RWPE2 (cell line): ENCODE measurements around the gene GAGE12E.
A peak's percentile ranks its signal among the peaks of the same experiment; 100 is the strongest.
"Not testable (repeated sequence)": the region's sequence is repeated elsewhere in the genome, so short reads cannot be mapped to it uniquely, and the experiment has no call there.

Experiments used
- ATAC-seq: fragments of 200-7000 bp; cut with Tn5 transposase; 3 replicates; pipeline ENCODE4 v1.9.1; 2021; ENCODE audit warnings: low read depth
- DNase-seq: peaks from one replicate; pipeline ENCODE4 v3.0.0-alpha.2; 2020; ENCODE audit warnings: low spot score
- H3K27ac ChIP-seq: fragments of 450-650 bp; 2 replicates; pipeline ENCODE4 v1.5.1; 2017; ENCODE audit warnings: mild to moderate bottlenecking; ENCODE audit not compliant: poor library complexity, severe bottlenecking
- H3K27me3 ChIP-seq: fragments of 250-450 bp; sonication (Bioruptor Pico); 2 replicates; pipeline ENCODE4 v1.5.1; 2021; ENCODE audit warnings: mild to moderate bottlenecking, moderate library complexity; ENCODE audit not compliant: insufficient read depth, poor library complexity, severe bottlenecking
- H3K36me3 ChIP-seq: fragments of 250-450 bp; sonication (Bioruptor Pico); 2 replicates; pipeline ENCODE4 v1.5.1; 2020; ENCODE audit warnings: low read depth, mild to moderate bottlenecking, moderate library complexity
- H3K4me1 ChIP-seq: fragments of 250-450 bp; sonication (Bioruptor Pico); 2 replicates; pipeline ENCODE4 v1.5.1; 2021; ENCODE audit warnings: mild to moderate bottlenecking, moderate library complexity; ENCODE audit not compliant: insufficient read depth, poor library complexity, severe bottlenecking
- H3K4me3 ChIP-seq: fragments of 250-450 bp; sonication (Bioruptor Pico); 2 replicates; pipeline ENCODE4 v1.5.1; 2021; ENCODE audit warnings: mild to moderate bottlenecking, moderate library complexity; ENCODE audit not compliant: severe bottlenecking
- H3K9me3 ChIP-seq: fragments of 250-450 bp; sonication (Bioruptor Pico); 2 replicates; pipeline ENCODE4 v1.5.1; 2021; ENCODE audit warnings: mild to moderate bottlenecking, moderate library complexity; ENCODE audit not compliant: severe bottlenecking

GAGE12E gene, protein sequence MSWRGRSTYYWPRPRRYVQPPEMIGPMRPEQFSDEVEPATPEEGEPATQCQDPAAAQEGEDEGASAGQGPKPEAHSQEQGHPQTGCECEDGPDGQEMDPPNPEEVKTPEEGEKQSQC

DNA sequence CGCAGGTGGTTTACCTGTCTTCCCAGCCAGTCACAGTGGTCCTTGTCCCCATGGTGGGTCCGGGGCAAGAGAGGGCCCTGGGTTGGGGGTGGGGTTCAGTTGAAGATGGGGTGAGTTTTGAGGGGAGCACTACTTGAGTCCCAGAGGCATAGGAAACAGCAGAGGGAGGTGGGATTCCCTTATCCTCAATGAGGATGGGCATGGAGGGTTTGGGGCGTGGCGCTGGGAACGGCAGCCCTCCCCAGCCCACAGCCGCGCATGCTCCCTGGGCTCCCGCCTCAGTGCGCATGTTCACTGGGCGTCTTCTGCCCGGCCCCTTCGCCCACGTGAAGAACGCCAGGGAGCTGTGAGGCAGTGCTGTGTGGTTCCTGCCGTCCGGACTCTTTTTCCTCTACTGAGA is at the start of gene GAGE12E:
GAGE12E (plus strand) TSS at position 301 of the 400 bp plus-strand sequence. CDS start 1,155 bp downstream, outside the sequence.
- not testable (repeated sequence) for H3K27ac ChIP-seq, H3K27me3 ChIP-seq, DNase-seq, H3K36me3 ChIP-seq, H3K4me1 ChIP-seq, H3K4me3 ChIP-seq, H3K9me3 ChIP-seq, ATAC-seq

DNA sequence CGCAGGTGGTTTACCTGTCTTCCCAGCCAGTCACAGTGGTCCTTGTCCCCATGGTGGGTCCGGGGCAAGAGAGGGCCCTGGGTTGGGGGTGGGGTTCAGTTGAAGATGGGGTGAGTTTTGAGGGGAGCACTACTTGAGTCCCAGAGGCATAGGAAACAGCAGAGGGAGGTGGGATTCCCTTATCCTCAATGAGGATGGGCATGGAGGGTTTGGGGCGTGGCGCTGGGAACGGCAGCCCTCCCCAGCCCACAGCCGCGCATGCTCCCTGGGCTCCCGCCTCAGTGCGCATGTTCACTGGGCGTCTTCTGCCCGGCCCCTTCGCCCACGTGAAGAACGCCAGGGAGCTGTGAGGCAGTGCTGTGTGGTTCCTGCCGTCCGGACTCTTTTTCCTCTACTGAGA is 19.2 kb upstream of the GAGE12E start, which contains the start of gene GAGE12C:
GAGE12C (plus strand) TSS at position 301 of the 400 bp plus-strand sequence. CDS start 1,155 bp downstream, outside the sequence.
- H3K27ac ChIP-seq, H3K4me1 ChIP-seq, H3K9me3 ChIP-seq, H3K27me3 ChIP-seq, DNase-seq, ATAC-seq, H3K36me3 ChIP-seq, H3K4me3 ChIP-seq: not testable (repeated sequence)

DNA sequence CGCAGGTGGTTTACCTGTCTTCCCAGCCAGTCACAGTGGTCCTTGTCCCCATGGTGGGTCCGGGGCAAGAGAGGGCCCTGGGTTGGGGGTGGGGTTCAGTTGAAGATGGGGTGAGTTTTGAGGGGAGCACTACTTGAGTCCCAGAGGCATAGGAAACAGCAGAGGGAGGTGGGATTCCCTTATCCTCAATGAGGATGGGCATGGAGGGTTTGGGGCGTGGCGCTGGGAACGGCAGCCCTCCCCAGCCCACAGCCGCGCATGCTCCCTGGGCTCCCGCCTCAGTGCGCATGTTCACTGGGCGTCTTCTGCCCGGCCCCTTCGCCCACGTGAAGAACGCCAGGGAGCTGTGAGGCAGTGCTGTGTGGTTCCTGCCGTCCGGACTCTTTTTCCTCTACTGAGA is 9.7 kb upstream of the GAGE12E start, which contains the start of gene GAGE12D:
GAGE12D (plus strand) TSS at position 301 of the 400 bp plus-strand sequence. CDS start 1,155 bp downstream, outside the sequence.
- not testable (repeated sequence) for H3K4me3 ChIP-seq, DNase-seq, H3K9me3 ChIP-seq, ATAC-seq, H3K27me3 ChIP-seq, H3K27ac ChIP-seq, H3K4me1 ChIP-seq, H3K36me3 ChIP-seq

DNA sequence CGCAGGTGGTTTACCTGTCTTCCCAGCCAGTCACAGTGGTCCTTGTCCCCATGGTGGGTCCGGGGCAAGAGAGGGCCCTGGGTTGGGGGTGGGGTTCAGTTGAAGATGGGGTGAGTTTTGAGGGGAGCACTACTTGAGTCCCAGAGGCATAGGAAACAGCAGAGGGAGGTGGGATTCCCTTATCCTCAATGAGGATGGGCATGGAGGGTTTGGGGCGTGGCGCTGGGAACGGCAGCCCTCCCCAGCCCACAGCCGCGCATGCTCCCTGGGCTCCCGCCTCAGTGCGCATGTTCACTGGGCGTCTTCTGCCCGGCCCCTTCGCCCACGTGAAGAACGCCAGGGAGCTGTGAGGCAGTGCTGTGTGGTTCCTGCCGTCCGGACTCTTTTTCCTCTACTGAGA is 9.5 kb downstream of the GAGE12E start, which contains the start of gene GAGE12F:
GAGE12F (plus strand) TSS at position 301 of the 400 bp plus-strand sequence. CDS start 1,155 bp downstream, outside the sequence.
- not testable (repeated sequence) for H3K27me3 ChIP-seq, H3K36me3 ChIP-seq, H3K9me3 ChIP-seq, H3K4me3 ChIP-seq, DNase-seq, H3K4me1 ChIP-seq, H3K27ac ChIP-seq, ATAC-seq

DNA sequence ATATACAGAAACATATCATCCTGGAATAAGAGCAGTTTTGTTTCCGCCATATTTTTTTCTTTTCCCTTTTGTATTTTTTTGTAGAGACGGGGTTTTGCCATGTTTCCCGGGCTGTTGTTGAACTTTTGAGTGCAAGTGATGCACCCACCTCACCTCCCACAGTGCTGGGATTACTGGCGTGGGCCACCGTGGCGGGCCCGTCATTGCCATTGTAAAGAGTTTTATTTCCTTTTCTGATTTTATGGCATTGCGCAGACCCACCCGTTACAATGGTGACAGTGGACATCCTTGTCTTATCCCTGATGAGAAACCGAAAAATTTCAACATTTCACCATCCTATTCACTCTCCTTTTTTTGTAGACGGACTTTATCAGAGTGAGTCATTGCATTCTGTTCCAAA is 17.6 kb downstream of the GAGE12E start:
- DNase-seq, result peak; percentile 20
- not testable (repeated sequence) for H3K27ac ChIP-seq, H3K36me3 ChIP-seq, H3K27me3 ChIP-seq, H3K4me3 ChIP-seq, H3K4me1 ChIP-seq, ATAC-seq, H3K9me3 ChIP-seq

DNA sequence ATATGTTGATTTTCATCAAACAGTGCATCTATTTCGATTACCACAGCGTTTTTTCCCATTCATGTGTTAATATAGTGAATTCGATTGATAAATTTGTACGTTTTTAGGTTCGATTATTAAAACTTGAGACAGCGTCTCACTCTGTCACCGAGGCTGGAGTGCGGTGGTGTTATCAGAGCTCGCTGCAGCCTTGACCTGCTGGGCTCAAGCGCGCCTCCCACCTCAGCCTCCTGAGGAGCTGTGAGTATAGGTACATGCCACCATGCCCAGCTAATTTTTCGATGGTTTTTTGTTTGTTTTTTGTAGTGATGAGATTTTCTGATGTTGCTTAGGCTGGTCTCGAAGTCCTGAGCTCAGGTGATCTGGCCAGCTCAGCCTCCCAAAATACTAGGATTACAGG is 18.1 kb downstream of the GAGE12E start:
- not testable (repeated sequence) for H3K9me3 ChIP-seq, H3K4me3 ChIP-seq, H3K4me1 ChIP-seq, H3K36me3 ChIP-seq, ATAC-seq, H3K27me3 ChIP-seq, H3K27ac ChIP-seq
- DNase-seq, result peak; percentile 7

DNA sequence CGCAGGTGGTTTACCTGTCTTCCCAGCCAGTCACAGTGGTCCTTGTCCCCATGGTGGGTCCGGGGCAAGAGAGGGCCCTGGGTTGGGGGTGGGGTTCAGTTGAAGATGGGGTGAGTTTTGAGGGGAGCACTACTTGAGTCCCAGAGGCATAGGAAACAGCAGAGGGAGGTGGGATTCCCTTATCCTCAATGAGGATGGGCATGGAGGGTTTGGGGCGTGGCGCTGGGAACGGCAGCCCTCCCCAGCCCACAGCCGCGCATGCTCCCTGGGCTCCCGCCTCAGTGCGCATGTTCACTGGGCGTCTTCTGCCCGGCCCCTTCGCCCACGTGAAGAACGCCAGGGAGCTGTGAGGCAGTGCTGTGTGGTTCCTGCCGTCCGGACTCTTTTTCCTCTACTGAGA is 19.0 kb downstream of the GAGE12E start, which contains the start of gene GAGE12G:
GAGE12G (plus strand) TSS at position 301 of the 400 bp plus-strand sequence. CDS start 1,155 bp downstream, outside the sequence.
- ATAC-seq, H3K4me3 ChIP-seq, DNase-seq, H3K27me3 ChIP-seq, H3K4me1 ChIP-seq, H3K36me3 ChIP-seq, H3K27ac ChIP-seq, H3K9me3 ChIP-seq: not testable (repeated sequence)

DNA sequence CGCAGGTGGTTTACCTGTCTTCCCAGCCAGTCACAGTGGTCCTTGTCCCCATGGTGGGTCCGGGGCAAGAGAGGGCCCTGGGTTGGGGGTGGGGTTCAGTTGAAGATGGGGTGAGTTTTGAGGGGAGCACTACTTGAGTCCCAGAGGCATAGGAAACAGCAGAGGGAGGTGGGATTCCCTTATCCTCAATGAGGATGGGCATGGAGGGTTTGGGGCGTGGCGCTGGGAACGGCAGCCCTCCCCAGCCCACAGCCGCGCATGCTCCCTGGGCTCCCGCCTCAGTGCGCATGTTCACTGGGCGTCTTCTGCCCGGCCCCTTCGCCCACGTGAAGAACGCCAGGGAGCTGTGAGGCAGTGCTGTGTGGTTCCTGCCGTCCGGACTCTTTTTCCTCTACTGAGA is 28.6 kb downstream of the GAGE12E start, which contains the start of gene GAGE12H:
GAGE12H (plus strand) TSS at position 301 of the 400 bp plus-strand sequence. CDS start 1,155 bp downstream, outside the sequence.
- H3K27me3 ChIP-seq, H3K4me3 ChIP-seq, H3K36me3 ChIP-seq, H3K9me3 ChIP-seq, DNase-seq, ATAC-seq, H3K4me1 ChIP-seq, H3K27ac ChIP-seq: not testable (repeated sequence)

DNA sequence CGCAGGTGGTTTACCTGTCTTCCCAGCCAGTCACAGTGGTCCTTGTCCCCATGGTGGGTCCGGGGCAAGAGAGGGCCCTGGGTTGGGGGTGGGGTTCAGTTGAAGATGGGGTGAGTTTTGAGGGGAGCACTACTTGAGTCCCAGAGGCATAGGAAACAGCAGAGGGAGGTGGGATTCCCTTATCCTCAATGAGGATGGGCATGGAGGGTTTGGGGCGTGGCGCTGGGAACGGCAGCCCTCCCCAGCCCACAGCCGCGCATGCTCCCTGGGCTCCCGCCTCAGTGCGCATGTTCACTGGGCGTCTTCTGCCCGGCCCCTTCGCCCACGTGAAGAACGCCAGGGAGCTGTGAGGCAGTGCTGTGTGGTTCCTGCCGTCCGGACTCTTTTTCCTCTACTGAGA is 38.1 kb downstream of the GAGE12E start, which contains the start of gene GAGE2A:
GAGE2A (plus strand) TSS at position 301 of the 400 bp plus-strand sequence. CDS start 1,155 bp downstream, outside the sequence.
- not testable (repeated sequence) for H3K4me1 ChIP-seq, H3K9me3 ChIP-seq, H3K4me3 ChIP-seq, ATAC-seq, DNase-seq, H3K27me3 ChIP-seq, H3K36me3 ChIP-seq, H3K27ac ChIP-seq

DNA sequence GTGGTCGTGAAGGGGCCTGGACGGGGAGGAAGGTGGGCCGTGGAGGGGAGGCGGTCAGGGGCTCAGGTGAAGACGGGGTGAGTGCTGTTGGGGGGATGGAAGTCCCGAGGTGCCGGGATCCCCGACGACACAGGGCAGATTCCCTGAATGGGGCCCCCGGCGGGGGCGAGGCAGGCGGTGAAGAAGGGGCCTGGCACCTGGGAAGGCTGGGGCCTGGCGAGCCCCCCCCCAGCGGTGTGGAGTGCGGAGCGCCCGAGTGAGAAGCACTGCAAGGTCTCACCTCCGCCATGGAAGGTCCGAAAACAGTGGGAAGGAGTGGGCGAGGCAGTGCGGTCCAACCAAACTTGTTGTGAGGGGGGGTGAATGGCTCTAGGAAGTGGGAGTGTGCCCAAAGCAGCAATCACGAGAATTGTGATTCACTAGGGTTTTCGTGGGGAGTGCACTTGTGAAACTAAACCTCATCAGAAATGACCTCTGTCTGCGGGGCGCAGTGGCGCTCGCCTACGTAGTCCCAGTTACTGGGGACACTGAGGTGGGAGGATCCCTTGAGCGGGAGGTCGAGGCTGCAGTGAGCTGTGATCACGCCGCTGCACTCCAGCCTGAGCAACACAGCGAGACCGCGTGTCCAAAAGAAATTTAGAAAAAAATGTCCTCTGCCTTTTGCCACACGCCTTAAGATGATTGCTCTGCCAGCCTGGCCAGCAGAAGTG is 38.8 kb downstream of the GAGE12E start:
- not testable (repeated sequence) for H3K9me3 ChIP-seq, H3K4me3 ChIP-seq, H3K27me3 ChIP-seq, H3K36me3 ChIP-seq, ATAC-seq, H3K27ac ChIP-seq, H3K4me1 ChIP-seq
- peak; percentile 58 for DNase-seq

DNA sequence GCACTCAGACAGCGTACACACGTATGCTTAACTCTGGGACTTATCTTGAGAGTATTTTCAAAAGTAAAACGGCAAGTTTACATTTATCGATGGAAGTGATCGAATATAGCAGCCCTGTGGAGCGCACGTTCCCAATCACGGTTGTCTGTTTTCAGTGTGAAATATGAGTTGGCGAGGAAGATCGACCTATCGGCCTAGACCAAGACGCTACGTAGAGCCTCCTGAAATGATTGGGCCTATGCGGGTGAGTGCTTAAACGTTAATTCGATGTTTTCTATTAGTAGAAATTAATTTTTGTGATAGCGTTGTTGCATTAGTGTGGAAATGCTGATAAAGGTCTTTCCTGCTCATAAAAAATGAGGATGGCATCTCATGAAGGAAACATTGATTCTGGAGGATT is 39.4 kb downstream of the GAGE12E start:
- H3K4me1 ChIP-seq, DNase-seq, H3K36me3 ChIP-seq, H3K9me3 ChIP-seq, H3K27ac ChIP-seq, H3K4me3 ChIP-seq, ATAC-seq, H3K27me3 ChIP-seq: not testable (repeated sequence)
